Dedifferentiated amniotic fluid mesenchymal stem cell (primary cell): ENCODE results near the gene SWSAP1.
"Not testable (repeated sequence)": the region's sequence is repeated elsewhere in the genome, so short reads cannot be mapped to it uniquely, and the experiment has no call there.

ENCODE experiments used
- DNase-seq: peaks from one replicate; pipeline ENCODE4 v3.0.0-alpha.2; 2016; ENCODE audit errors: extremely low spot score

The SWSAP1 gene

GRCh38 chr19:11378319-11379189, 4.1 kb downstream of the SWSAP1 start:
- peak; percentile 63 for DNase-seq

DNA sequence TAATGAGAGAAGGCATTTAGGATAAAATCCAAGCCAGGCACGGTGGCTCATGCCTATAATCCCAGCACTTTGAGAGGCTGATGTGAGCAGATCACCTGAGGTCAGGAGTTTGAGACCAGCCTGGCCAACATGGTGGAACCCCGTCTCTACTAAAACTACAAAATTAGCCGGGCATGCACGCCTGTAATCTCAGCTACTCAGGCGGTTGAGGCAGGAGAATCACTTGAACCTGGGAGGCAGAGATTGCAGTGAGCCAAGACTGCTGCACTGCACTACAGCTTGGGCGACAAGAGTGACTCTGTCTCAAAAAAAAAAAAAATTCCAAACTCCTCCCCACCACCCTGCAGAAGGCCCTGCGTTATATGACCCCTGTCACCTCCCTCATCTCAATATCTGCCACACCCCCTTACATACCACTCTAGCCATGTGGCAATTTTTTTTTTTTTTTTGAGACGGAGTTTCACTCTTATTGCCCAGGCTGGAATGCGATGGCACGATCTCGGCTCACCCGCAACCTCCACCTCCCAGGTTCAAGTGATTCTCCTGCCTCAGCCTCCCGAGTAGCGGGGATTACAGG, 4.9 kb downstream of the SWSAP1 start:
- not testable (repeated sequence) for DNase-seq

DNA sequence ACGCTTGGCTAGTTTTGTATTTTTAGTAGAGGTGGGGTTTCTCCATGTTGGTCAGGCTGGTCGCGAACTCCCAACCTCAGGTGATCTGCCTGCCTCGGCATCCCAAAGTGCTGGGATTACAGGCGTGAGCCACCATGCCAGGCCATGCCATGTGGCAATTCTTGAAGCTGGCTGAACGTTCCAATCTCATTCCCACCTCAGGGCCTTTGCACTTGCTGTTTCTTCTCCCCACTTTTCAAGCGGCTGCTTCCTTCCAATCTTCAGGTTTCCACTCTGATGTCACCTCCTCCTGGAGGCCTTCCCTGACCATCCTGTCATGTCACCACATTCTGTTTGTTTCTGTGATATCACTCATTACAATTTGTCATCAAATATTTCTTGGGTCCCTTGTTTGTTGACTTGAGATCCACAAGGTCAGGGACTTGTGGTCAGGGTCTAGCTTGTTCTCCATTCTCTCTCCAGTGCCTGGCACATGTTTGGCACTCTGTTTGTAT, 5.4 kb downstream of the SWSAP1 start:
- no peak for DNase-seq

- DNase-seq = peak; percentile 89
Observed at GRCh38 chr19:11380653-11381537, 6.4 kb downstream of the SWSAP1 start.

DNA sequence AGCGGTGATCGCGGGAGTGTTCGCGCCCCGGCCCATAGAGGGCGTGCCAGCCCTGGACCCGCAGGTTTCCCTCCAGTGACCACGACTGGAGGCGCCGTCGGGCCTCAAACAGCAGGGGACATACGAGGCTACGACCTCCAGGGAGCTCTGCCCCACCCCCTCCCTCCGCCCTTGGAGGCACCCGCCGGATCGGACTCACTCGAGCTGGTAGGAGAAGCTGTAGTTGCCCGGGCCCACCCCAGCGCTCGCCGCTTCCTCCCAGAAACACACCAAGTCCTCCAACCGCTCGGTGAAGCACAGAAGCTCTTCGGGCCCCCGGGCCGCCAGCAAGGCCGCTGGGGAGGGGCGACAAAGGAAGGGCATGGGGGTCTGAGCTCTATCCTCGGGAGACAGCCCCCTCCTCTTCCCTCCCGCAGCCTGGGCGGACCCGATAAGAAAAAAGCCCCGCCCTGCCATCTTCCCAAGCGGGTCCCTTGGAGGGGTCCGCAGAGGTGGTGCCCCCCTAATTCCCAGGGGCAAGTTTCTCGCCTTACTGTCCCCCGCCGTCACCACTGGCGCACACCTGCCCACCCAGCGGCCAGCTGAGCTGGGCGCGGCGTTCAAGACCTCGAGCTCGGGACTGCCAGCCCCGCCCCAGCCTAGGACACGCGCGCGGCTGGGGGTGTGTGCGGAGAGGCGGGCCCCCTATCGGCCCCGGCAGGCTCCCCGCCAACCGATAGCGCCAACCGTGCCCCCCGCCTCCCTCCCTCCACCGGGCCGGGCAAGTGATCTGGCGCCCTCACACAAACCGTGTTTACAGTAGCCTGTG, 8.6 kb downstream of the SWSAP1 start:
- DNase-seq = no peak

GRCh38 chr19:11383706-11384048, 9.2 kb downstream of the SWSAP1 start:
- DNase-seq = no peak

- DNase-seq = no peak
Observed at GRCh38 chr19:11384778-11385129, 10.3 kb downstream of the SWSAP1 start.

GRCh38 chr19:11387162-11388034, 12.9 kb downstream of the SWSAP1 start:
- no peak for DNase-seq

DNA sequence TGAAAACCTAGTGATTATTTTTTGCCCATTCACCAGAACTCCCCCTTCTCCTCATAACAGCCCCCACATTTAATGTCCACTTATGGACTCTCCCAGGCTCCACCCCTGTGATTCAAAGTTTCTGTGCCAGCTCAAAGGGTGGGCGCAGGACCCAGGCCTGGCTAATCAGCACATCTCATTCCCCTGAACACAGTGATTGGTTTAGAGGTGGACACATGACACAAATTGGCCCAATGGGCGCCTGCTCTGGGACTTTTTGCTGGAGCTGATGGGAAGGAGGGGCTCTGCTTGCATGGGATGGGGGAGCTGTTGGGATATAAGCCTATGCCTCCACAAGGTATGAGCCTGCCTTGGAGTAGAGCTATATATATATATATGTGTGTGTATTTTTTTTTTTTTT, 15.9 kb downstream of the SWSAP1 start:
- no peak for DNase-seq

DNA sequence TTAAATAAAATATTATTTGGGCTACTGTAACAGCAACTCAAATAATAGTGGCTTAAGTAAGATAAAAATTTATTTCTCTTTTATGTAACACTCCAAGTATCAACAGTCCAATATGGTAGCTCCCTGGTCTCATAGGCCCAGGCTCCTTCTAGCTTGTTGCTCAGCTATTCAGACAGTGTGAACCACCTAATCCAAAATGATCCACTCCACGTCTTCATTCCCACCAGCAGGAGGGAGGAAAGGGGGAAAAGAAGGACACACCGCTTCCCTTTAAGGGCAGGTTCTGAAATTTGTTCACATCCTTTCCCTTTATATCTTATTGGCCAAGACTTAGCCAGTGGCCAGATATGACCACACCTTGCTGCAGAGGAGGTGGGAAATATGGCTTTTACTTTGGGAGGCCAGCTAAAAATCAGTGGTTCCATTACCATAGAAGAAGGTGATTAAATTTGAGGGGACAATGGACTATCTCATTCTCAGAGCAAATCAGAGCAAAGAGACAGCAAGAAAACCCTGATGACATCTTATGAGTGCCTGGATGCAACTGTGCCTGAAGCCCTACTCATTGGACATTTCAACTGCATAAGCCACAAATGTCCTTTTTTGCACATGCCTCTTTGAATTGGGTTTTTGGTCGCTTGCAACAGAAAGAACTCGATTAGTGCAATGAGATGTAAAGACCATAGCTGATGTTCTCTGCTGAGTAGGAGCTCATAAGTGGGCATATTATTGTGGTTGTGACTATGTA, 16.6 kb downstream of the SWSAP1 start:
- DNase-seq = no peak

- DNase-seq = no peak
Observed at GRCh38 chr19:11397089-11397610, 22.7 kb downstream of the SWSAP1 start.

- DNase-seq = no peak
Observed at GRCh38 chr19:11399667-11400066, 25.2 kb downstream of the SWSAP1 start.

- DNase-seq = no peak
Observed at GRCh38 chr19:11400798-11401197, 26.3 kb downstream of the SWSAP1 start.

DNA sequence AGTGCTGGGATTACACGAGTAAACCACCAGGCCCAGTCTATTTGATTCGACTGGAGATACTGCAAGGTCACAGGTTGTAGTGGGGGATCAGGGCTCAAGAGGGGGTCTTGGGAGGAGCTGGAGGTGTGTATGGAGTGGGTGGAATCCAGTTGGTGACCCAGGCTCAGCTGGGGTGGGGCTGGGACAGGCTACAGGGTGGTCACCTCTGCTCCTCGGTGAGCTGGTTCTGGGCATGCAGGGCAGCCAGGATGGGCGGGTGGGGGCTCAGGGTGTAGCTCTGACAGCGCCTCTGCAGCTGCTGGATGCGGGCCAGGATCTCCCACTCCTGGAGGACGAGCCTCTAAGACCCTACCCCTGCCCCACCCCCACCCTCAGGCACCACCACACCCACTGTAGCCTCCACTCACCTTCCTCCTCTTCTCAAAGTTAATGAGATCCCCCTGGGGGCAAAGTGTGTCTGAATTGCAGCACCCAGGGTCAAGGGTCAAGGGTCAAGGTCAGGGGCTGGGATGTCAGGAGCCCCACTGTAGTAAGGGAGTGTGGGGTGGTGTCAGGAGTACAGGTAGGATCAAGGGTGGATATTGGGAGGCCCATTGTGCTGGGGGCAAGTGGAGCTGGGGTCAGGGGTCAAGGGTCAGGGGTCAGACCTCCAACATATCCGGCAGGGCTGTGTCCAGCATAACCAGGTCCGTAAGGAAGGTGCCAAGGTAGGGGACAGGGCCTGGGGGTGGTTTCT, 27.5 kb downstream of the SWSAP1 start:
- no peak for DNase-seq

- no peak for DNase-seq
Observed at GRCh38 chr19:11404588-11405222, 30.2 kb downstream of the SWSAP1 start.

DNA sequence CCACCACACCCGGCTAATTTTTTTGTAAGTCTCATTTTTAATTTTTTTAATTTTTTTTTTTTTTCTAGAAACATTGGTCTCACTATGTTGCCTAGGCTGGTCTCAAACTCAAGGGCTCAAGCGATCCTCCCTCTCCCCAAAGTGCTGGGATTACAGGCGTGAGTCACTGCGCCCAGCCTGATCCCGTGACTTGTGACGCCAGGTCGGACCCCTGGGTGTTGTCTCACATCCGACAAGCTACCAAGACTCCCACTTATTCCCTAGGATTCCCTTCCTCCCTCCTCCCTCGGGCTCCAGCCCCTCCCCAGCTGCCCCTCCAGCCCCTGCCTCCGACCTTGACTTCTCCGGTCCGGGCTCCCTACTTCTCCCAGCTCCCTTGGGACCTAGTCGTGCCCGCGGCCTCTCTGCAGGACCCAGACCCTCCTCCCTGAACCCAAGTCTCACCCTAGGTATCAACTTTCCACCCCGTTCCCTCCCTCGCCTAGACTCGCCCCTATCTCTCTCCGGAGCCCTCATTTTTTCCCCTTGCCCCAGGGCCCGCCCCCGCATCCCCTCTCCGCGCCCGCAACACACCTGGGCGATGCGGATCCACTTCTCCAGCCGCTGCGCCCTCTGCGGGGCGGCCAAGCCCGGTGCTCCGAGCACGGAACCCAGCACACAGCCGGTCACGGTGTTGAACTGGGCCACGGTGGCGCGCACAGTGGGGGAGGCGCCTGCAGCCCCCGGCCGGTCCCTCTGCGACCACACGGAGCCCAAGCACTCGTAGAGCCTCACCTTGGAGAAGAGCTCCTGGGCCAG, 31.6 kb downstream of the SWSAP1 start:
- DNase-seq = no peak

- DNase-seq = not testable (repeated sequence)
Observed at GRCh38 chr19:11406703-11407236, 32.3 kb downstream of the SWSAP1 start.
